Hepatocyte (in vitro differentiated cells): ENCODE results near the gene TEX11.

Experiments
- CTCF ChIP-seq: fragments of 200-600 bp; sonication (generic); IDR thresholded peaks from 2 replicates; pipeline ENCODE4 v1.5.1; 2016; ENCODE audit warnings: antibody characterized with exemption, mild to moderate bottlenecking; ENCODE audit not compliant: poor library complexity
- EZH2 ChIP-seq: fragments of 200-600 bp; sonication (generic); IDR thresholded peaks from 2 replicates; pipeline ENCODE4 v1.6.1; 2016; ENCODE audit warnings: antibody characterized with exemption, mild to moderate bottlenecking, borderline replicate concordance
- EZH2phosphoT487 ChIP-seq: fragments of 200-600 bp; sonication (generic); IDR thresholded peaks from one replicate; pipeline ENCODE4 v1.6.1; 2018; ENCODE audit warnings: antibody characterized with exemption, mild to moderate bottlenecking, low read depth, moderate library complexity; ENCODE audit not compliant: unreplicated experiment, severe bottlenecking

- no peak for TF ChIP-seq CTCF
- no peak for TF ChIP-seq EZH2
- no peak for TF ChIP-seq EZH2phosphoT487
These were observed 73.9 kb downstream of the TEX11 start for GRCh38 chrX:70834589-70834988.
